Measurements from ENCODE around the gene CNTNAP4.

DNA sequence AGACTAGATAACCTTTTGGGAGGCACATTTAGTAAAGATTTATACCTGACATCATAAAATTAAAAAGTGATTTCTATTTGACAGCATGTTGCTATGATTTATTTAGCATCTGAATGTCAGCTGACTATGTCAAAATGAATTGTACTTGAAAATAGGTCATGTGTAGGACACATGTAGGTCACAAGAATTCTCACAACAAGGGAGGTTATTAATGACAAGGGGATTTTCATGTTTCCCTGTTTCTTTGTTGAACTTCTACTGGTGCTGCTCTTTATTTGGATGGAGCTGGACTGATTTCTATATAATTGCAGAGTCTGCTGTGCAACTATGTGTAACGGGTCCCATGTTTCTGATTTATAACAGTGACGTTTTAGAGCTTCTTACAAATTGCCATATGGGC, 144.4 kb downstream of the CNTNAP4 start:
- TF ChIP-seq, protein P1, sequence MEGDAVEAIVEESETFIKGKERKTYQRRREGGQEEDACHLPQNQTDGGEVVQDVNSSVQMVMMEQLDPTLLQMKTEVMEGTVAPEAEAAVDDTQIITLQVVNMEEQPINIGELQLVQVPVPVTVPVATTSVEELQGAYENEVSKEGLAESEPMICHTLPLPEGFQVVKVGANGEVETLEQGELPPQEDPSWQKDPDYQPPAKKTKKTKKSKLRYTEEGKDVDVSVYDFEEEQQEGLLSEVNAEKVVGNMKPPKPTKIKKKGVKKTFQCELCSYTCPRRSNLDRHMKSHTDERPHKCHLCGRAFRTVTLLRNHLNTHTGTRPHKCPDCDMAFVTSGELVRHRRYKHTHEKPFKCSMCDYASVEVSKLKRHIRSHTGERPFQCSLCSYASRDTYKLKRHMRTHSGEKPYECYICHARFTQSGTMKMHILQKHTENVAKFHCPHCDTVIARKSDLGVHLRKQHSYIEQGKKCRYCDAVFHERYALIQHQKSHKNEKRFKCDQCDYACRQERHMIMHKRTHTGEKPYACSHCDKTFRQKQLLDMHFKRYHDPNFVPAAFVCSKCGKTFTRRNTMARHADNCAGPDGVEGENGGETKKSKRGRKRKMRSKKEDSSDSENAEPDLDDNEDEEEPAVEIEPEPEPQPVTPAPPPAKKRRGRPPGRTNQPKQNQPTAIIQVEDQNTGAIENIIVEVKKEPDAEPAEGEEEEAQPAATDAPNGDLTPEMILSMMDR (conservative IDR thresholded peaks at IDR 0.05): no peak
- no peak for TF ChIP-seq ZFX (IDR thresholded peaks at IDR 0.05)
